ENCODE results near the gene BDNF.
A peak's percentile ranks its signal among the peaks of the same experiment; 100 is the strongest.
"Not testable (repeated sequence)": the region's sequence is repeated elsewhere in the genome, so short reads cannot be mapped to it uniquely, and the experiment has no call there.

The BDNF gene

DNA sequence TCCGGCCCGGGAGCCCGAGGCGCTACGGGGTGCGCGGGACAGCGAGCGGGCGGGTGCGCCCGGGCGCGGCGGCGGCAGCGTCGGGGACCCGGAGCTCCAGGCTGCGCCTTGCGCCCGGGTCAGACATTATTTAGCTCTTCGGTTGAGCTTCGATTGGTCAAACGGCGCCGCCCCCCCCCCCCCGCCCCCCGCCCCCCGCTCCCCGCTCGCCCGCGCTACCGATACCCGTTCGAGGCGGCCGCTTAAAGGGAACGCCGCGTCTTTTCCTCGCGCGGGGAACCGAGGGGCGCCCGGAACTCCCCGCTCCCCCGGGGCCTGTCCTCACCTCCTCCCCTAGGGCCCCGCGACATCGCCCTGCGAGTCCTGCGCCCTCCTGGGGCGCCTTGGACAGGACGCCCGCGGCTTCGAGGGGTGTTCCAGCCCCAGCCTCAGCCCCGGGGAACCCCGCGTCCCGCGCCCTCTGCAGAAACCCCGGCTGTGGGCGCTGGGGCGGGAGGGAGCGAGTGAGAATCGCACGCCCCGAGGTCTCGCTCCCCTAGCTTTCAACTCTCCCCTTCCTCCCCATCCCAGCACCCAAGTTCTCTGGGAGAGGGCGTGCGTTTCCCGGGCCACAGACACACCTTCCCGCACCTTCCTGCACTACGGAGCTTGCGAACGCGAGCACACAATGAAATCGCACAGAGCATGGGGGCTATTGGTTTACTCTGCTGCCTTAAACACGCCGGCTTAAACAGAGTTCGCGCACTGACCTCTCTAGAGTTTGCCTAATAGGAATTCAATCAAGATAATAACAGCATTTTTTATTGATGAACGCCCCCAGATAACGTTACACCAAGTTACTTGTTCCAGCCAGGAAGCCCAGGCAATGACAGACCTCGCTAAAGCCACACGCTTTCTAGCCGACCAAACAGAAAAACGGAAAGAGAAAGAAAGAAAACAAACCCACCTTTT, at the start of gene BDNF:
Gene BDNF, minus strand, starts transcription at position 105 of the 951 bp plus-strand sequence. CDS start 41,891 bp downstream, outside the sequence.
- DNase-seq = peak; percentile 11

DNA sequence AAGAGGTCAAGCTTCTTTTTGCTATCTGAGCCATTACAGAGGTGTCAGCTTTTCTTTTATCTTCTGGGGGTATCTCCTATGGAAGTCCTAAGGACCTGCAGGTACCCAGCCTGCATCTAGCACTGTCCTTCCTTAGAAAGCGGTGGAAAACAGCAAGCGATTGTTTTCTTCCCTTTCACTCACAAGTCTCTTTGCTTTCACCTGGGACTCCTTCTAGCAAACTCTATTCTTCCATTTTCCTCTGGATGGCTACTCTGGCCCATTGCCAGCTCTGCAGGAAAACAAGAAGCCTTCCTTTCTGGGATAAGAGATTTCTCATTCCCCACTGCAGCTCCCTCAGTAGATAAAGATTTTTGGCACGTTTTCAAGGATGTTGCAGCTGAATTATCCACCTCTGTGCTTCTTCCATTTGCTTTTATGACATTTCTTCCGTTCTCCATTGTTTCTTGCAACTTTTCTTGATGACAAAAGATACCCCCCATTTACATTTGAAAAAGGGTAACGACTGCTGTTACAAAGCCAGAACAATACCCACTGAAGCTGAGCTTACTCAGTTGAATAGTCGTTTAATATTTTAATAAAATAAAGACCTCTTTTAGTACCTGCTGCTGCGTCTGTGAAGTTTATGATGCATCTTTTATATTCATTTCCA, 40.2 kb upstream of the BDNF start:
- DNase-seq = no peak

DNA sequence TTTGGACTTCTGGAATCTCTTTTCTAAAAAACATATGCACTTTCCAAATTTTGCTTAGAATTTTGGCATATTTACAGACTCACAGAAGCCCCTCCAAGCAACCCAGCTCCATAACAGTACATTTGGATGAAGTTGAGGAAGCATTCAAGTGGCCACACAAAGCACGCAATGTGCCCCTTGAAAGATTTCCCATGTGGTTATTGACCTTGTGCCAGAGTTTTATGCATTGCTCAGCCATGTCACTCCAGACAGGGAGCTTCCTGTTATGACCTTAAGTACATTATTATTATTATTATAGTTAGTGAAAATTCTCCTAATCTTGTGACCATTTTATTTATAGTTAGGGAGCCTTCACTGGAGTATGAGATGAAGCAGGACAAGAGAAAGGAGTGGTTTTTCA, 35.0 kb upstream of the BDNF start:
- DNase-seq = no peak

DNA sequence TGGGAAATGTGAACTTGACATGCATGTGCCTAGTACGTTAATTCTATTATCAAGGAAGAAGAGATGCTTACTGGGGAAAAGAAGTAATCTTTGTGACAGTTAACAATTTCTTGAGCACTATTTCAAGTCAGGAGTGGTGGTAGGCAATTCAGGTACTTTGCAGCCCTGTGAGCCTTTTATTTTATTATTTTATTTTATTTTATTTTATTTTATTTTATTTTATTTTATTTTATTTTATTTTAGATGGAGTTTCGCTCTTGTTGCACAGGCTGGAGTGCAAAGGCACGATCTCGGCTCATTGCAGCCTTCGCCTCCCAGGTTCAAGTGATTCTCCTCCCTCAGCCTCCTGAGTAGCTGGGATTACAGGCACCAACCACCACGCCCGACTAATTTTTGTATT, 31.5 kb upstream of the BDNF start:
- DNase-seq = not testable (repeated sequence)

DNA sequence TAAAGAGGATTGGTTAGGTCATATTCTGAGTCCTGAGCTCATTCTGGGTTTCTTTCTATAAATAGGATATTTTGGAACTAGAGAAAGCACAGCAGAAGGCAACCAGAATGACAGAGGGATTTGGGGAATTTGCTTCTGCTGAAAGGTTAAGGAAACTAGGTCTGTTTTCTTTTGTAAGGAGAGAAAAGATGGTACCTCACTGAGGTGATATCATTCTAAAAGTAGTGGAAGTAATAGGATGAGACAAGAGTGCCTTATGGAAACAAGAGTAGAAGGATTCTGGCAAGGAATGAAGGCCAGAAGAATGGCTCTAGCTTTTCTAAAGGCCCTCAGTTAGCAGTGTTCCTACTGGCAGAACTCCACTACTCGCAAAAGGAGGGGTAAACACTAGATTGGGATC, 26.7 kb upstream of the BDNF start:
- no peak for DNase-seq

DNA sequence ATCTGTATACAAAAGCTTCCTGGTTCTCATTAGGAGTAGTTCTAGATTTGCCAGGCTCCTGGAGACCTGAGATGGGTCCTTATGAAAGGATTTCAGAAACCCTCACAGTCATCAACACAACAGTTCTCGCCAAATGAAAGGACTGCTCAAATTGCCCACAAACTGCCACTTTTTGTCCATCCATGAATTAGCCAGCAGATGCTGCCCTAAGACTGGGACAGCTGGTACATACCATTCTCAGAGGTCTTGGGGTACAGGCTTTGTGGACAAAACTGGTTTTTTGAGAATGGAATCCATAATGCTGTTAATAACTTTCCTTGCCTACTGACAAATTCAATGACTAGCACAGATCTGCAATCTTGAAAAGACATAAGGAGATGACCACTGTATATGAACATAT, 23.4 kb upstream of the BDNF start:
- no peak for DNase-seq

DNA sequence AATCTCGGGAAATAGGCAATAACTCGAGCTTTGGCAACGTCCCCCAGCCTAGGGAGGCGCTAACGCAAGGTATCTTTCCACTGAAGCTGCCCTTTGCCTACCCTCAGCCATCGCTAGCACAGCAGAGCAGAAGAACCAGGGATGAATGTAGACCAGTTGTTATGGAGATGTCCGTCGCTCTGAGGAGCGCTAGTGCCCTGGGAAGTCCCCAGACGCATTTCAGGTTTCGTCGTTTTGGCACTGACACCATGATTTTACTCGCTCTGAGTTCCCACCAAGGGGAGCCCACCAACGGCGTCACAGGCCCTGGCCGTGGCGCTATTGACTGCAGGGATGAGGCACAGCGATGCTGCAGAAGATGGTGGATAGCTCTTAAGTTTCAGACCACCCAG, 22.7 kb upstream of the BDNF start:
- DNase-seq = no peak

DNA sequence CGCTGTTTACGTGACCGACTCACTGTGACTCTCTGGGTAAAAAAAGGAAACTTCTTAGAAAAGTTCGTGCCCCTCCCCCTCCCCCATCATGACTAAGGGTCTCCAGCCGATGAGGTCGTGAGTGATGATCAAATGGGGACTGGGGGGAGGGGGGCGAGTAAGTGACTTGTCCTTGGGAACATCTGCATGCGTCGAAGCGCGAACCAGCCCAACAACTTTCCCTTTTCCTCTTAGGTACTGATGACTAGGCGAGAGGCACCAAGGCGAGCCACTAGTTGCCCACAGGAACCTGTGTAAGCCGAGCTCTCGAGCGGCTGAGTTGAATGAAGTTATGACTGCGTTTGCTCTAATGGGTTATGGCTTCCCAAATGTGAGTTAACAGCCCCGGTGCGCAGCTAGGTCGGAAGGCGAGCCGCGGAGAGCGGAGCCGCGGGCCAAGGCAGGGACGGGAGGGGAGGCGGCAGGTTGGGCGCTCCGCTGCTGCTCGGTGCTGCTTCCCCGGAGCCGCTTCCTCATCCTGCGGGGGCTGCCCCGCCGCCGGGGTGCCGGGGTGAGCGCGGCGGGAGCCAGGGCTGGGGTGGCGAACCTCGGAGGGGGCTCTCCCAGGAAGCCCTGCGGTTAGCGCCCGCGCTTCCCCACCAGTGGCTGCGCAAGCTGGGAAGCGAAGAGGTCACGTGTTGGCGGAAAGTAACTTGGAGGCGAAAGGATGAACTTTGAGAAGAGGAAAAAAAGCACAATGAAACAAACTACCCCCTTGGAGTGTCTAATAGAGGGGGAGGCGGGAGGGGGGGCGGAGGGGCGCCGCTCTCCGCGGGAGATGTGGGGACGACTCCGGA, 22.1 kb upstream of the BDNF start:
- peak; percentile 22 for DNase-seq

DNA sequence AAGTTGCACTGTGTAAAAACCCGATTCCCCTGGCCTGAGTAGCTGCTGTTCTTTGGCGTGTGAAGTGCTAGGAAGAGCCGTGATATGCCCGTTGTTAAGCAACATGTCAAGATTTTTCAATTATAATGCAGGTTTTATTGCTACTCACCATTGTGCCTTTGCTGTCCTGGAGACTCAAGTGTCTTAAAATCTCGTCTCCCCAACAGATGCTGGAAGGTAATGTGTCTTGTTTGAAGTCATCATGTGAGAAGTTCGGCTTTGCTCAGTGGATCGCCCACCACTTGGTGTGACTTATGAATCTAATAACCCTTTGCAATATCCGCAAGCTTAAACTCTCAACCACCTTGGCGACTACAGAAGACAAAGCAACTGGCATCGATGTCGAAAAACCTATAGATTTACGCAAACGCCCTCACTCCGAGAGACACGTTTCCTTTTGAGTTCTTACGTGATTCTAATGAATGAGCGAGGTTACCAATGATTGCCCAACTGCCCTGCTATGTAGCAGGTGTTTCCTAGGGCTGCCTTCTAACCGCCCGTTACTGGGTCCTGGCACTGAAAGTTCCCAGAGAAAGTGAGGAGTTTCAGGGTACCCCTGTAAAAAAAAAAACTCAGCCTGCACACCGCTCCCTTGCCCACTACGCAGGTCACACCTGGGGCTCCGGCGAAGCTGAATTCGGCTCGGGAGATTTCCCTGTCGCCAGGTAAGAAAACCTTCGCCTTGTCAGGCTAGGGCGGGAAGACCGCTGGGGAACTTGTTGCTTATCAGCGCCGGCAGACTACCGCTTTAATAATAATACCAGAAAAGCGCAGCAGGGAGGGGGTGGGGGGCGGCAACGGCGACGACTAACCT, 21.2 kb upstream of the BDNF start:
- peak; percentile 12 for DNase-seq

DNA sequence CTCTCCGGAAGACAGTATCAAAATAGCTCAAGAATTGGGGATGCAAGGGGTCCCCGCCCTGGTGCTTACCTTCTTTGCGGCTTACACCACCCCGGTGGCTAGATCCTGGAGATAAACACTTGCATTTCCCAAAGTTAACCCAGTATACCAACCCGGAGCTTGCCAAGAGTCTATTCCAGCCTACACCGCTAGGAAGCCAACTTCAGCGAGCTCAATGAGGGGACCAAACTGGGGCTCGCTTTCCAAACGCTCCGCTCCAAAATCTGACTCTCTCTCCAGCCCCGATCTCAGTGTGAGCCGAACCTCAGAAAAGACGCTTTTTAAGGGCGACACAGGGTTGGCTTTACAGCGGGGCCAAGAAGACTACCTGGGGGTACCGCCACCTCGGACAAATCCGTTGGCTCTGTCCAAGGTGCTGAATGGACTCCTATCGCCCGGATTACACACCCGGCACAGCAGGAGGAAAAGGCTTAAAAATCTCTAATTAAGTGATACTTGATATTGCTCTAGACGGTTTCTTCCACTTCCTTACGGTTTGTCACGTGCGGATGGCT, 20.1 kb upstream of the BDNF start:
- no peak for DNase-seq

DNA sequence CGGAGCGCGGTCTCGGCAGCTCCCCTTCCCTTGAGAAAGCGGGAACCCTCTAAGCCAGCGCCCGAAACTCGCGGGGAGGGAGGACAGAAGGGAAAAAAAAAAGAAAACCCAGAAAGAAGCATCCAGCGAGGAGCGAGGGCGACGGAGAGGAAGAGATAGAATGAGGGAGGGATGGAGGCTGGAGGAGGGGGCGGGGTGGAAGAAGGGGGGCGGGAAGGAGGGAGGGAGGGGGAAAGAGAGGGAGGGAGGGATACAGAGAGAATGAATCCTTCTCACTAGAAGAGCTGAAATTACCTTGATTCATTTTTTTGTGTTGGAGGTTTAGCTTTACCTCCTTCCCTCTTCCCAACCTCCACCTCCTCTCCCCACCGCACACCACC, 19.3 kb upstream of the BDNF start:
- no peak for DNase-seq

DNA sequence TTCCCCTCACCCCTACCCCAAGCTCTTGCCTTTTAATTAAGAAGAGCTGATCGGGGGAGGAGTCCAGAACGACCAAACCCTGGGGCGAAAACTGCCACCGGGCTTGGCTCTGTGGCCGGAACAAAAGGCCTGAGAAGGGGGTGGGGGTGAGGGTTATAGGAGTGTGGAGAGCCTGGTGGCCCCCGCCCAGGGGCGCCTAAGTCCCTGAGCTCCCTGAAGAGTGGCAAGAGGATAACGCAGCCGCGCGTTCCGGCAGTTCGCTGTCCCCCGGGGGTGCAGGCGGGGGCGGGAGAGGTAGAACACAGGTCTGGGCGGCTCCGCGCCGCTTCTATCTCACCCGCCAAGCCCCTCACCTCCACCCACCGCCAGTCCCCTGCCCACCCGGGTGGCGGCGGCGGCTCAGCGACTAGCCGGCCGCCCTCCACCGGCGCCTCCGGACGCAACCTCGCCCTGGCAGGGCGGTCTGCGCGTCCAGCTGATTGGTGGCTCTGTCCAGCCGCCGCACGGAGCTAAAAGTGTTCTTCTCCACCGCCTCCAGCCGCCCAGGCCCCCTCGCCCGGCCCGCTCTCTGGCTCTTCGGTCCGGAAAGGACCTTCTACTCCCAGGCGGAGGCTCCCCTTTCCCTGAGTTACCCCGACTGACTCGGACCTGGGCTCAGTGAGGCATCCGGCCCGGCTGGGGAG, 18.7 kb upstream of the BDNF start:
- no peak for DNase-seq

DNA sequence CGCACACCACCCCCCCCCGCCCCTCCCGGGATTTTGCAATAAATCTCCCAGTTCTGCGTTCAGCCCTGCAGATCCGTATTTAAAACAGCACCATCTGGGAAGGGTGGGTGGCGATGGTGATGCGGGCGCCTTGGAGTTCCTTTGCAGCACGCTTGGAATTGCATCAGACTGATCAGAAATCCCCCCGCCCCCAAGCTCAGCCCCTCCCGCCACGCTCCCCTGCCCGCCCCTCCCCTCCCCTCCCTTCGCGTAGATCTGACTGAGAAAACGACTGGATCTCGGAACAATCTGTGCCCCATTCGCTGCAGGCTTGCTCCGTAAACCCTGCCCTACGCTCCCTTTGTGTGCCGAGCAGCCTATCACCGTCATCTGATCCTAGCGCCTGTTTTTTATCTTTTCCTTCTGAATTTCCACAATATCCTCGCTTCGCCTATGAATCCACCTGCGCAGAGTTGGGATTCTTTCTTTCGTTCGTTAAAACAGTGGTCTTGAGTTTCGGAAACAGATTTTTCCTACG, 18.1 kb upstream of the BDNF start:
- DNase-seq = peak; percentile 34

DNA sequence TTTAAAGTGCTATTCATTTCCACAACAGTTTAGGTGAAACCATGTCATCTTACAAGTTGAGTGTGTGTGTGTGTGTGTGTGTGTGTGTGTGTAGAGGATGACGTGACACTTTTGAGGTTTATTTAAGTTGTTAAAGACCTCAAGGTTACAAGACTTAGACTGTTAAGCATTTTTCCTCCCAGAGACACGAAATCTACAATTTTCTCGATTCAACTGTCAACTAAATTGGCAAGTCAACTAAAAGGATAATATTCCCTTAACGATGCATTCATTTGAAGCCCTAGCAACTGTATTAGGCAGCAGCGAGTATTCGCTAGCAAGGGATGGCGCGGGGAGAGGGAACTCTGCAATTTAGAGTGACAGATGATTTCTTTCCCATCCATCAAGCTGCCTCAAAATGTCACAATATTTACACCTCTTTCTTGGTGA, 17.6 kb upstream of the BDNF start:
- peak; percentile 31 for DNase-seq

DNA sequence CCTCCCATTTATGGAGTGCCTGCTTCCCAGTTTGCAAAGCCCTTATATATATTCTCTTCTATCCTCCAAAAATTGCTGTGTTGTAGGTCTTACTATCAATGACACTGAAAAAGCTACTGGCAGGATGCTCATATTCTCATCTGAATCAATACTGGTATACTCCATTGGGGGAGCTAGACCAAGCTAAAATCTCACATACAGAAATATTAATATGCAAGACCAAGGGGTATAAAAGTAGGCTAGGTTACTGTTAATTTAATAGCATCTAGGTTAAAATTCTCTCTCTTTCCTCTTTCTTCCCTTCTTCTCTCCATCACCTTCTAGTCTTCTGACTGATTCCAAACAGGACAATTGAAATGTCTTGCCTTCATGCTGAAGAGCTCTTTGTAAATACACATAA, 17.1 kb upstream of the BDNF start:
- no peak for DNase-seq

DNA sequence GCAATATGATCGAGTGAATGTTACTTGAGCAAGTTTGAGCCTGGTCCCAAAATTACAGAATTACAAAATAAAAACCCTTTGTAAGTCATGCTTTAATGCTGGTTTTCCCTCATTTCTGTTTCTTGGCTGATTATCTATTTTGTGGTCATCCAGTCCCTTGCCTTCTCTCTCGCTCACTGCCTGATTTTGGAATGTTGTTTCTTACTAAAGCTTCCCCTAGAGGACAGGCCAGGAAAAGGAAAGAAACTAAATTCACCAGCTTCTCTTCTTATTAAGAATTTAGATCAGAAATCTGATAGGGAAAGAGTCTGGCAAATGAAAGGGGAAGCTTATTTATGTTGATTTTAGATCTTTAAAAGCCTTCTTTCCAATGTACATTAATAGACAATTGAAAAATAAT, 16.6 kb upstream of the BDNF start:
- no peak for DNase-seq

DNA sequence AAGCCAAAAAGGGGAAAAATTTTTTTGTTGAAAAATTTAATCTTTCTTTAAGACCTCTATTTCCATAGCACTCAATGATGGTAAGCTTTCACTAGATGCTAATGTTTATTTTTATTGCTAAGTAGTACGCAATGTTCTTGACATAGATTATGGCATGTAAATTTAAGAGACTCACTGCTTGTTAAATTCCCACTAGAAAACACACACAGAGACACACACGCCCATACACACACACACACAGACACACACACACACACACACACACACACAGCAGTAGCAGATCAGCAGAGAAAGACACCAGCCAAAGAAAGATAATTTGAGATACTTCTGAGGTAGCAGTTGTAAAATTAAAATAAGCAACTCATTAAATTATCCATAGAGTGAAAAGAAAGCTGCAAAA, 16.0 kb upstream of the BDNF start:
- DNase-seq = no peak

DNA sequence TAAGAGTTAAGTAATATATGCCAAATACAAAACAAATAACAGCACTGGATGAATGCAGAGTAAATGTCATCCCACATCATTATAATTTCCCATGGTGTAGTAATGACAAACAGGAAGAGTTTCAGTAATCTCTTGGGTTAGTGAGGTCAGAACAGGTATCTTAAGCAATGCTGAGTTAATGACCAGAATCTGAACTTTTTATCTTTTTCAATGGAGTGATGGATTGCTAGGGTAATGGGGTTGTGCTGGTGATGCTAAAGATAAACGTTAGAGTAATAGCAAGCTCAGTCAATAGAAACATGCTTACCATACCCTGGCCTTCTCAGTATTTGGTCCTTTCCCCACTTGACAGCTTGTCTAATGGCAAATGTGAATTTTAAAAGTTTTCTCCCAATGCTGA, 11.5 kb upstream of the BDNF start:
- DNase-seq = no peak

DNA sequence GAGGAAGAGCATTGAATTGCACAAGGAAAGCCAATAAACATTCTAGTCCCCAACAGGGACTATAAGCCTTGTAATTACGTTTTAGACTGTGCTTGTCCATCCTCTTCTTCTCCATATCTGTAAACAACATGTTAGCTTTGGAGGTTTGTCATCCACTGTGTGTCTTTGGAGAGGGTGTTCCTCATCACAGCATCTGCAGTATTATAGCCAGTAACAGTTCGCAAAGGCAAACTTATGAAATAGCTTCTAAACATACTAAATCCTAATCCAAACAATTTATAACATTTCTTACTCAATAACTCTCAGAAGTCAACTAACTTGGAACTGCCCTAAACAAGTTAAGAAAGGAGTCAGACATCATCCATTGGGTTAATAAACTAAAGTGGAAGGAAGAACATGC, 10.3 kb upstream of the BDNF start:
- no peak for DNase-seq

DNA sequence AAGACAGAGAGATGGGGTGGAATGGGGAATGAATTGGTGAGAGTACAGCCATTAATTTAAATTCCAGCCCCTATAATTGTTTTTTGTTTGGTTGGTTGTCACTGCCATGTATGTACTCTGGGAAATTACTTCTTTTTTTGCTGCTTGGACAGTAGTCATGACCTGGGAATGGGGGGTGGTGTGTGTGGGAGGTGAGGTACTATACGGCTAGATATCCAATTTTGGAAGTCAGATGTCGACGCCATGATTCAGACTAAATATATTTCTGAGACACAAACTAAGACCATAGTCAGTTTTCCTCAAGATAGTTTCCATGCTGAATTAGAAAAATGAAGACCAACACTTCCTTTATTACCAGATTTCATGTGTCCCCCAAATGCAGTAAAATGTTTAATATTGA, 7.4 kb upstream of the BDNF start:
- DNase-seq = no peak
